ENCODE results near the gene BRAF.
A peak's percentile ranks its signal among the peaks of the same experiment; 100 is the strongest.

BRAF gene

DNA sequence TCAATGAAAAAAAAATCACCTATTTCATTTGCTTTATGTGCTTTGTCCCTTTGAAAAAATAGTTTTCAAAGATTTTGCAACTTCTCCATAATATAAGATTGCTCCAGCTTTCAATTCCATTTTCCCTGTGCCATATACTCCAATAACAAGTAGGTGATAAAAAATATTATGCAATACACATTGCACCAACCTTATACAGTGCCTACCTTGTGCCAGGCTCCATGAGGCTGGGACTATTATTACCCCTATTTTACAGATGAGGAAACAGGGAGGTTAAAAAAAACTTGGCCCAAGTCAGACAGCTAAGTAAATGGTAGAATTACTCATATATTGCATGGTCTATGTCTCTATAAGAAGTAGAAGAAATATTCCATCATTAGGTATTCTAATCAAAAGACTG is 57.8 kb downstream of the BRAF start (continued):
- TF ChIP-seq PRDM4 (tag by site-specific recombination; IDR thresholded peaks at IDR 0.05) (no peak), ZBTB7A (tag by site-specific recombination; IDR thresholded peaks at IDR 0.05; ENCODE audit: low read depth) (no peak)

DNA sequence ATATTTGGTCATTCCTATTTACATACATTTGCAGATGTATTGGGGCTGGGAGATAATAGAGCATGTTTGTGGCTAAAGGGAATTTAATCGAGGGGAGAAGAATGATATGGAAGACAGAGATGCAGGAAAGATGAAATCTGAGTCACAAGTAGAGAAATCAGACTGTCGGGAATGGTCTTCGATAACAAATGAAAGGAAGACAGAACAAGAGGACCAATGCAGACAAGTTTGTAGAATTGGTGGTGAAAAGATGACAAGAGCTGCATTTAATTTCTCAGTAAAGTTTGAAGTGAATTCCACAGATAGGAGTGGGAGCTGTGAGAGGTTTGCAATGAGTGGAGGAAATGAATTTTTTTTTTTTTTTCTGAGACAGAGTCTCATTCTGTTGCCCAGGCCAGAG is 60.0 kb downstream of the BRAF start:
- Histone ChIP-seq H3K4me3 (ENCODE audit: low read depth, low read length) (no peak overlapping the region), H3K27ac (ENCODE audit: extremely low read depth, low read depth, low read length) (no peak overlapping the region), H3K4me1 (ENCODE audit: control insufficient read depth, insufficient read depth, low read length) (no peaks in the 10 kb centered on the region), H3K9me3 (ENCODE audit: control insufficient read depth, insufficient read depth, low read depth, low read length) (no peaks in the 10 kb centered on the region), H3K36me3 (ENCODE audit: control insufficient read depth in 2 of 2, insufficient read depth in 1 of 2, low read length in 2 of 2) (no peaks in the 10 kb centered on the region)
- CTCF ChIA-PET: no interaction called here
- no peak for TF ChIP-seq ZNF621 (tag by site-specific recombination; IDR thresholded peaks at IDR 0.05)
- no peak for TF ChIP-seq ZNF433 (tag by site-specific recombination; IDR thresholded peaks at IDR 0.05; ENCODE audit: low read depth)
- no peak for TF ChIP-seq ZNF558 (tag by site-specific recombination; IDR thresholded peaks at IDR 0.05)
- peak; percentile 94 for TF ChIP-seq ZNF133 (tag by site-specific recombination; IDR thresholded peaks at IDR 0.05)
- no peak for TF ChIP-seq ZNF549 (tag by site-specific recombination; IDR thresholded peaks at IDR 0.05)
- TF ChIP-seq ZNF677 (tag by site-specific recombination; IDR thresholded peaks at IDR 0.05): no peak
- no peak for TF ChIP-seq KLF10 (tag by site-specific recombination; IDR thresholded peaks at IDR 0.05)
- POLR2A ChIA-PET: no interaction called here

DNA sequence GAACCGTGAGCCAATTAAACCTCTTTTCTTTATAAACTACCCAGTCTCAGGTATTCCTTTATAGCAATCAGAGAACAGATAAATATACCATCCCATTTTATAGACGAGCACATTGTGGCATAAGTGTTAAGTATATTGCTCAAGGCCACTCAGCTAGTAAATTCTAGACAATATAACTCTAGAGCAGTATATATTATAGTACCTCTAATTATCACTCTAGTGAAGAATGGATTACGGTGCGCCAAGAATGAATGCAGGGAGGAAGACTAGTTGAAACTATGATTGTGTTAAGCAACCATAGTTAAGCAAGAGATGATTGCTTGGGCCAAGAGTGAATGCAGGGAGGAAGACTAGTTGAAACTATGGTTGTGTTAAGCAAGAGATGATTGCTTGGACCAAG is 60.9 kb downstream of the BRAF start:
- H3K36me3 ChIP-seq (ENCODE audit: control insufficient read depth in 2 of 2, insufficient read depth in 1 of 2, low read length in 2 of 2): no peaks in the 10 kb centered on the region
- H3K4me3 ChIP-seq (ENCODE audit: low read depth, low read length): no peak overlapping the region
- no peaks in the 10 kb centered on the region for H3K9me3 ChIP-seq (ENCODE audit: control insufficient read depth, insufficient read depth, low read depth, low read length)
- POLR2A ChIA-PET: no interaction called here
- no peaks in the 10 kb centered on the region for H3K4me1 ChIP-seq (ENCODE audit: control insufficient read depth, insufficient read depth, low read length)
- CTCF ChIA-PET: no interaction called here
- no peak overlapping the region for H3K27ac ChIP-seq (ENCODE audit: extremely low read depth, low read depth, low read length)
- no peak for TF ChIP-seq MEIS1 (CRISPR knock-in tag; IDR thresholded peaks at IDR 0.05; ENCODE audit: borderline replicate concordance)

- Histone ChIP-seq H3K27ac (ENCODE audit: extremely low read depth, low read depth, low read length) (no peak overlapping the region), H3K4me1 (ENCODE audit: control insufficient read depth, insufficient read depth, low read length) (no peaks in the 10 kb centered on the region), H3K9me3 (ENCODE audit: control insufficient read depth, insufficient read depth, low read depth, low read length) (no peaks in the 10 kb centered on the region), H3K4me3 (ENCODE audit: low read depth, low read length) (no peak overlapping the region), H3K36me3 (ENCODE audit: control insufficient read depth in 2 of 2, insufficient read depth in 1 of 2, low read length in 2 of 2) (no peaks in the 10 kb centered on the region)
- TF ChIP-seq, protein P1, sequence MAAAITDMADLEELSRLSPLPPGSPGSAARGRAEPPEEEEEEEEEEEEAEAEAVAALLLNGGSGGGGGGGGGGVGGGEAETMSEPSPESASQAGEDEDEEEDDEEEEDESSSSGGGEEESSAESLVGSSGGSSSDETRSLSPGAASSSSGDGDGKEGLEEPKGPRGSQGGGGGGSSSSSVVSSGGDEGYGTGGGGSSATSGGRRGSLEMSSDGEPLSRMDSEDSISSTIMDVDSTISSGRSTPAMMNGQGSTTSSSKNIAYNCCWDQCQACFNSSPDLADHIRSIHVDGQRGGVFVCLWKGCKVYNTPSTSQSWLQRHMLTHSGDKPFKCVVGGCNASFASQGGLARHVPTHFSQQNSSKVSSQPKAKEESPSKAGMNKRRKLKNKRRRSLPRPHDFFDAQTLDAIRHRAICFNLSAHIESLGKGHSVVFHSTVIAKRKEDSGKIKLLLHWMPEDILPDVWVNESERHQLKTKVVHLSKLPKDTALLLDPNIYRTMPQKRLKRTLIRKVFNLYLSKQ (tag by site-specific recombination; IDR thresholded peaks at IDR 0.05; ENCODE audit: borderline replicate concordance): no peak
- no peak for TF ChIP-seq MEIS1 (CRISPR knock-in tag; IDR thresholded peaks at IDR 0.05; ENCODE audit: borderline replicate concordance)
- TF ChIP-seq IKZF3 (tag by site-specific recombination; IDR thresholded peaks at IDR 0.05): no peak
- TF ChIP-seq, protein P2, sequence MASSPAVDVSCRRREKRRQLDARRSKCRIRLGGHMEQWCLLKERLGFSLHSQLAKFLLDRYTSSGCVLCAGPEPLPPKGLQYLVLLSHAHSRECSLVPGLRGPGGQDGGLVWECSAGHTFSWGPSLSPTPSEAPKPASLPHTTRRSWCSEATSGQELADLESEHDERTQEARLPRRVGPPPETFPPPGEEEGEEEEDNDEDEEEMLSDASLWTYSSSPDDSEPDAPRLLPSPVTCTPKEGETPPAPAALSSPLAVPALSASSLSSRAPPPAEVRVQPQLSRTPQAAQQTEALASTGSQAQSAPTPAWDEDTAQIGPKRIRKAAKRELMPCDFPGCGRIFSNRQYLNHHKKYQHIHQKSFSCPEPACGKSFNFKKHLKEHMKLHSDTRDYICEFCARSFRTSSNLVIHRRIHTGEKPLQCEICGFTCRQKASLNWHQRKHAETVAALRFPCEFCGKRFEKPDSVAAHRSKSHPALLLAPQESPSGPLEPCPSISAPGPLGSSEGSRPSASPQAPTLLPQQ (tag by site-specific recombination; IDR thresholded peaks at IDR 0.05): no peak
- TF ChIP-seq ZSCAN30 (tag by site-specific recombination; IDR thresholded peaks at IDR 0.05): no peak
- TF ChIP-seq, protein P3, sequence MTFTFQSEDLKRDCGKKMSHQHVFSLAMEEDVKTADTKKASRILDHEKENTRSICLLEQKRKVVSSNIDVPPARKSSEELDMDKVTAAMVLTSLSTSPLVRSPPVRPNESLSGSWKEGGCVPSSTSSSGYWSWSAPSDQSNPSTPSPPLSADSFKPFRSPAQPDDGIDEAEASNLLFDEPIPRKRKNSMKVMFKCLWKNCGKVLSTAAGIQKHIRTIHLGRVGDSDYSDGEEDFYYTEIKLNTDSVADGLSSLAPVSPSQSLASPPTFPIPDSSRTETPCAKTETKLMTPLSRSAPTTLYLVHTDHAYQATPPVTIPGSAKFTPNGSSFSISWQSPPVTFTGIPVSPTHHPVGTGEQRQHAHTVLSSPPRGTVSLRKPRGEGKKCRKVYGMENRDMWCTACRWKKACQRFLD (tag by site-specific recombination; IDR thresholded peaks at IDR 0.05): no peak
- no peak for TF ChIP-seq ZNF558 (tag by site-specific recombination; IDR thresholded peaks at IDR 0.05)
- TF ChIP-seq ZNF366 (tag by site-specific recombination; conservative IDR thresholded peaks at IDR 0.05): no peak
- no peak for TF ChIP-seq GLI4 (tag by site-specific recombination; IDR thresholded peaks at IDR 0.05)
- no peak for TF ChIP-seq KLF10 (tag by site-specific recombination; IDR thresholded peaks at IDR 0.05)
- TF ChIP-seq ZNF560 (tag by site-specific recombination; IDR thresholded peaks at IDR 0.05; ENCODE audit: borderline replicate concordance): no peak
- TF ChIP-seq ZNF133 (tag by site-specific recombination; IDR thresholded peaks at IDR 0.05): no peak
- TF ChIP-seq, protein P4, sequence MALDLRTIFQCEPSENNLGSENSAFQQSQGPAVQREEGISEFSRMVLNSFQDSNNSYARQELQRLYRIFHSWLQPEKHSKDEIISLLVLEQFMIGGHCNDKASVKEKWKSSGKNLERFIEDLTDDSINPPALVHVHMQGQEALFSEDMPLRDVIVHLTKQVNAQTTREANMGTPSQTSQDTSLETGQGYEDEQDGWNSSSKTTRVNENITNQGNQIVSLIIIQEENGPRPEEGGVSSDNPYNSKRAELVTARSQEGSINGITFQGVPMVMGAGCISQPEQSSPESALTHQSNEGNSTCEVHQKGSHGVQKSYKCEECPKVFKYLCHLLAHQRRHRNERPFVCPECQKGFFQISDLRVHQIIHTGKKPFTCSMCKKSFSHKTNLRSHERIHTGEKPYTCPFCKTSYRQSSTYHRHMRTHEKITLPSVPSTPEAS (tag by site-specific recombination; IDR thresholded peaks at IDR 0.05): no peak
- TF ChIP-seq, protein P5, sequence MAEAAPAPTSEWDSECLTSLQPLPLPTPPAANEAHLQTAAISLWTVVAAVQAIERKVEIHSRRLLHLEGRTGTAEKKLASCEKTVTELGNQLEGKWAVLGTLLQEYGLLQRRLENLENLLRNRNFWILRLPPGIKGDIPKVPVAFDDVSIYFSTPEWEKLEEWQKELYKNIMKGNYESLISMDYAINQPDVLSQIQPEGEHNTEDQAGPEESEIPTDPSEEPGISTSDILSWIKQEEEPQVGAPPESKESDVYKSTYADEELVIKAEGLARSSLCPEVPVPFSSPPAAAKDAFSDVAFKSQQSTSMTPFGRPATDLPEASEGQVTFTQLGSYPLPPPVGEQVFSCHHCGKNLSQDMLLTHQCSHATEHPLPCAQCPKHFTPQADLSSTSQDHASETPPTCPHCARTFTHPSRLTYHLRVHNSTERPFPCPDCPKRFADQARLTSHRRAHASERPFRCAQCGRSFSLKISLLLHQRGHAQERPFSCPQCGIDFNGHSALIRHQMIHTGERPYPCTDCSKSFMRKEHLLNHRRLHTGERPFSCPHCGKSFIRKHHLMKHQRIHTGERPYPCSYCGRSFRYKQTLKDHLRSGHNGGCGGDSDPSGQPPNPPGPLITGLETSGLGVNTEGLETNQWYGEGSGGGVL (tag by site-specific recombination; IDR thresholded peaks at IDR 0.05): no peak
- CTCF ChIA-PET: no interaction called here
- POLR2A ChIA-PET: no interaction called here
These were observed 61.5 kb downstream of the BRAF start for GRCh38 chr7:140863184-140863583.

Measured in HEK293 (cell line).